GM19035 (cell line): Measurements from ENCODE around the gene USH2A.

Experiments
- ATAC-seq: cut with Tn5 transposase; IDR thresholded peaks from one replicate; pipeline ENCODE4 v1.9.1; 2021; ENCODE audit not compliant: unreplicated experiment

The USH2A gene

GRCh38 chr1:215652371-215652770, 770.9 kb downstream of the USH2A start:
- ATAC-seq = no peak

- ATAC-seq = no peak
Measured at GRCh38 chr1:215651867-215652266, 771.4 kb downstream of the USH2A start.

DNA sequence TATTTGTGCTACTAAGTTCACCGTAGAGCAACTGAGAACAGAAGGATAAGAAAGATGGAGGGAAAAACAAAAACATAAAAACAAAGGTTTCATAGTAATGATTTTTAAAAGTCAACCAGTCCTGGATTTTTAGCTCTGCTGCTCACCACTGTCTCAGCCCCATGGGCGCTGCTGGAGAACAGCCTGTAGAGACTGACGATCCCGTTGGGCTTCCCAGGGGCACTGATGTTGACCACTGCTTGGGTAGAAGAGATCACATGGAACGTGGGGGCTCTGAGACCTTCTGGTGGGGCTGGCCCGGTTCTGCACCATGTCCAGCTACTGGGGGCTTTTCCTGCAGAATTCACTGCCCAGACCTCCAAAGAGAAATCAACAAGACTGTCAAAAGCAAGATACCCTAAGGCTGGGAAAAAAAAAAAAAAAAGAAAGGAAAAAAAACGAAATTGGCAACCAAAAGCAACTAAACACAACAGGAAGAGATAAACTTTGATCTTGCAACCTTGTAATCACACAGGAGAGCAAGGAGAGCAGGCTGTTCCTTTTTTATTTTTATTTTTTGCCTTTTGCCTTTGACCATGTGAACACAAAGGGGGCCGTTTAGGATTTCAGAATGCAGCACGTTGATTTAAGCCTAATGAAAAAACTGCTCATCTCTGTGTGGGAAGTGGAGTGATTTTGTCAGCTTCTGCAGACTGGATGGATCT, 772.6 kb downstream of the USH2A start:
- ATAC-seq = no peak

GRCh38 chr1:215648957-215649356, 774.3 kb downstream of the USH2A start:
- no peak for ATAC-seq

- no peak for ATAC-seq
Measured at GRCh38 chr1:215647738-215648137, 775.5 kb downstream of the USH2A start.

DNA sequence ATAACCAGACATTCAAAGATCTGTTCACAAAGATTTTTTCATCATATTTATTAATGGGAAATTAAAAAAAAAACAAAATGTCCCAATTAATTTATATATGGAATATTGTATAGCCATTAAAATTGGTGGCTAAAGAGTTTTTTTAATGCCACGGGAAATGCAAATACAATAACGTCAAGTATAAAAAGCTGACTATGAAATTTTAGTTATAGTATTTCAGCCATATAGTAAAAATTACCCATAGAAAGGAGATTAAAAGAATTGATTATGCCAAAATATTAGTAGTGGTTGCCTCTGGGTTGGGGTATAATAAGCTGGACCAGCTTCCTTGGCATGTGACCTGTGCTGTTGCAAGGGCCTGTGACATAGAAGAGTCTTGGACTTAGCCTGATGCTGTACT, 777.4 kb downstream of the USH2A start:
- ATAC-seq = no peak

DNA sequence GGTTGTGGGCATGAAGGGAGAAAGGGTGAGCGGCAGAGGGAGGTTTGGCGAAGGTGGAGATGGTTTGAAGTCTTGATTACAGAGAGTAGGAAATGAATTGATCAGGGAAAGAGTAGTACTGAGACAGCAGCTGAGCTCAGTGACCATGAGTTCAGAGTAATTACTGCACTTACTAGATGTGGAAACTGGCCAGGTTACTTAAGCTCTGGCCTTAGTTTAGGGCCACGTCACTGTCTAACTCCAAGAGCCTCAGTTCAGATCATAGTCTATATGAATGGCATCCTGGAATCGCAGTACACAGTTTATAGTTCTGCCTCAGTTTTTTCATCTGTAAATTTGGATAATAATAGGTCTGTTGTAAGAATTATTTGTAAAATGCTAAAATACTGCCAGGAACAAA, 778.1 kb downstream of the USH2A start:
- no peak for ATAC-seq

GRCh38 chr1:215643592-215644321, 779.5 kb downstream of the USH2A start:
- no peak for ATAC-seq

DNA sequence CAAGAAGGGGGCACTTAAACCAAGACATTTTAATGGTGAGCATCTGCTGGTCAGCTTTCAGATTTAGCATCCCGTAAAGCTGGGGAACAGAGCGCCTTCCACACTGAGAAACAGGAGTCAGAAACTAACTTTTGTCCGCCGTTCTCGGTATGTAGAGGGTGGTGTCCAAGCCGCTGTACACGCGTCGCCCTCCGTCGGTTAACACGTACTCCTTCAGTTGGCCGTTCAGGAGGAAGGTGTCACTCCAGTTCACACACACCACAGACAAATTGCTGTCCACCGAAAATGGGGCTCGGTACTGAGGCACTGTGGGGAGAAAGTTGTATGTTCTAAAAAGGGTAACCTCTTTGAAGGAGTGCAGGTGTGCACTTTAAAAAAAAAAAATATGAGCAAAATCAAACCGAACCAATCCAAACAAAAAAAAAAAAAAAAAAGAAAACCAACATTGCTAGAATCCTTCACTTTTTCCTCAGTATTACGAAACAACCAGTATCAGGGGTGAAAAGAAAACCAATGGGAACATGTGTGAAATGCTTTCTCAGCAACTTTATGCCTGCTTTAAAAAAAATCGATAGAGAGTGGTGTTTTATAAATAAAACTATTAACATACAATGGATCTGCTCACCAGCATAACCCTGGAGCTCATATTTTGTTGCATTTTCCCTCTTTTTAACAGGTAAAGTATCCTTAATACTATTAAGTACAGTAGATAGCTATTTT, 782.7 kb downstream of the USH2A start:
- no peak for ATAC-seq

DNA sequence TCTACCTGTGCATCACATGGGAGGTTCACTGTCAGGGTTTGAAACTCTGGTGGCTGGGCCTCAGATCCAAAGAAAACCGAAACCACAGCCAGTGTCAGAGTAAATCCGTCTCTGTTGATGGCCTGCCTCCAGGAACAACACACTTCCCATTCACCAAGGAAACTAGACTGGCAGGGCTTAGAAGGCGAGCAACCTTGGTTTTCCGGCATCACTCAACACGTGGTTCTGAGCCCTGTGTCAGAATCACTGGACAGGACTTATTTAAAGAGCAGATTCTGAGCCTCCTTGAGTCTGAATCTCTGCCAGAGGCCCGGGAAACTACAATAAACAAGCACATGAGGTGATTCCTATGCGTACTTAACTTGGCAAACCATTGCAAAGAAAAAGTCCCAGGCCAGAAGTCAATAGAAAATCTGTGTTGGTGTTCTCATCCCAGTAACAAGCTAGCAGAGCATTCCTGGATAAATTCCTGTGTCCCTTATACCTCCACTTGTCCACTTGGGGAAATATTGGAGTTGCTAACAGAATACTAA, 786.1 kb downstream of the USH2A start:
- no peak for ATAC-seq

DNA sequence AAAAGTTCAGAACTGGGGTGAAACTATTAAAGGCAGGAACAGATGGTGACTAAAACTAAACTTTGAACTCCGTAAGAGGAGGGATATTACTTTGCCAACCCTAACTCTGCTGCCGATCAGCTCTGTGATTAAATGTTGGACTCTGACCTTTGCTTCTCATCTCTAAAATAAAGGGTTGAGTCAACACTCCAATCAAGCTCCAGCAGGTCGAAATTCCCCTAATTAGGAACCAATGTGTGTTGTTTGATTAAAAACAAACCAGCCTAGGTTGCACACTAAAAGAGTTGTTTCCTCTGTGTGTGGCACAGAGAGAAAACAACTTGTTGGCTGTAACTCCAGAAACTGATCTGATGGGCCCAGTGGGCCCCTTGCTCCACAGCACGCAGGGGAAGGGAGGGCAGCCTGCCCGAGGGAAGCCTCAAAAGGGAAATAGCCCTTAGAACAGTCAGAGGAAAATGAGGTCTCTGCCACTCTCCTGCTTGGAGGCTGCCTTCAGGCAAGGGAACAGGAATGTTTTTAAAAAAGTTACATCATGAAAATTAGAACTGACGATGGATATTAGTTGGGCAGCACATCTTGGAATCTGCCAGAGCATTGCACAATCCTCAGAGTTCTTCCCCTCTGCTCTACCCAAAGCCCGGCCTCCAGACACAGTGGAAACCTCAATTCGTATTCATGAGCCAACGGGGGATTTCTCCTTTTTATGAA, 786.8 kb downstream of the USH2A start:
- ATAC-seq = no peak

- ATAC-seq = no peak
Measured at GRCh38 chr1:215635827-215636226, 787.4 kb downstream of the USH2A start.

DNA sequence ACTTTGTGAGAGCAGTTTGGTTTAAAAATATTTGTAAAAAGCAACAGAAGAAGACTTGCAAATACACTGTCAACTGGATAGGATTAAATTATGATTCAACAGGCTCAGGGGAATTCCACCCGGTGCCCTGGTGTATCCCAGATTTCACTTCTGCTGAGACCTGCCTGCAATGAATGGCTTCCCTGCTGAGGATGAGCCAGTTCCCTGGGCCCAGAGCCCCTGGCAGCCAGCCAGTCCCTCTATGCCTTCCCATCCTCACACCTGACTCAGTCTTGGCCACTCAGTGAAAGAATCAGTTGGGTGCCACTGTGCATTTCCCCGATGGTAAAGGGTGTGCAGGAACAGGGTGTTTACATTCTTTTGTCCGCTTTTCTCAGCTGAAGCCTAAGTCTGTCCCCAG, 791.8 kb downstream of the USH2A start:
- no peak for ATAC-seq

- ATAC-seq = no peak
Measured at GRCh38 chr1:215631040-215631439, 792.2 kb downstream of the USH2A start.

DNA sequence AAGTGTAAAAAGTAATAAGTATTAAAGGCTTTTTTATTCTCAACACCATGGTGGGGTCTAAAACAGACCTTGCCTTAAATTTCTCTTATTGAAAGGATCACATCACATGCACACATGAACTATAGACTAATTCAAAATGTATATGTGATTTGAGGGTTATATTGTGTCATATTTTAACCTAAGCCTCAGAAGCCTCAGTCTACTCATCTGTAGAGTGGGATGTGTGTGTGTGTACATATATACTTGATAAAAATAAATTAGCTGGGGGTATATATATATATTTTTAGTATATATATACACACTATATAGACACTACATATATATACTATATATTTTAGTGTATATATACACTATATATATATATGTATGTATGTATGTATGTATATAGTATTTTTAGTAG, 797.3 kb downstream of the USH2A start:
- ATAC-seq = no peak

DNA sequence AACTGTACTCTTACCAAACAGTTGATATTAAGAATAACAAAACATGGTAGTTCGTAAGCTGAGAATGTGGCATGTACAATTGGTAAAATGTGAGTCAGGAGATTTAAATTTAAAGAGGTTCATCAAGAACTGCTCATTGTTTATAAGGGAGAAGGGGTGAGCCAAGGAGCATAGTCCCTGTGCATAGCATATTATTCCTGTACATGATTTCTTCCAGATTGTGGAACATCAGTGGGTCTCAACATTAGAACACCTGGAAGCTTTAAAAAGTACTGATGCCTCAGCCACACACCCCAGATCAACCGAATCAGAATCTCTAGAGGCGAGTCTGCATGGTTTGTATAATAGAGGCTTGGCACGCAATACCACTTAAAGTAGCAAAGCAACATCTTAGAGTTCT, 800.1 kb downstream of the USH2A start:
- no peak for ATAC-seq

GRCh38 chr1:215617979-215618378, 805.3 kb downstream of the USH2A start:
- ATAC-seq = no peak

GRCh38 chr1:215612391-215612790, 810.9 kb downstream of the USH2A start:
- ATAC-seq = no peak

DNA sequence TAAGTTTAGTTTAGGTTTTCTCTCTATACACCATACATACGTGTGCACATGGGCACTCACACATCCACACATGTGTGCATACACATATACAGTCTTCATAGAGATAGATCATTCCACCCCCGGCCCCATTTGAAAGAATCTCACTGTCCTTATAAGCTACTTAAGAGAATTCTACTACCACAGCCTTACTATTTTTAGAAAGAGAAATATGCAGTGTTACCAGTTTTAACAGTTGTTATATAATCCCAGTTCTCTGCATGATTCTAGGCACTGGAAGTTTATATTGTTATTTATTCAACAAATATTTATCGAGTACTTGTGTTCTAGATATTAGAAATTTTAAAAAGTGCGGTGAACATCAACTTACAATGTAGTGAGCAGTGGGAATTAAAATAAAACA, 814.6 kb downstream of the USH2A start:
- no peak for ATAC-seq

DNA sequence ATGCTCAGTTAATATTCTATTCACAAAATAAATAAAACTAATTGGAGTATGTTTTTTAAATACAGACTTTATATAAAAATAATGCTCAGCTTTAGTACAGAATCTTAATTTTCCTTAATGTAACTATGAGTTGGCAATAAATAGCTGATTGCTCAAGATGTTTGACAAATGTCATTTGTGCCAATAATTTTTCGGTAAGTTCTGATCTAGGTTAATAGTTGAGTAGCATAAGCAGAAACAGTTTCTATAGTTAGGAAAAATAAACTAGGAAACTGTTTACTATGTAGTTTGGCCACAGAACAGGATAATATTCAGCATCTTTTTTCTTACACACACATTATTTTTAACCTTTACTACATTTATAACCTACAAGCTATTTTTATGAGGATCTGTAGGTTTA, 815.8 kb downstream of the USH2A start:
- no peak for ATAC-seq

- no peak for ATAC-seq
Measured at GRCh38 chr1:215606564-215607168, 816.6 kb downstream of the USH2A start.
